CD4-positive, alpha-beta T cell treated with Interleukin-15 for 1 hour (primary cell): Measurements from ENCODE around the gene FUCA1.
"Not testable (repeated sequence)": the region's sequence is repeated elsewhere in the genome, so short reads cannot be mapped to it uniquely, and the experiment has no call there.

ENCODE experiments used
- DNase-seq: peaks from one replicate; pipeline ENCODE4 v3.0.0-alpha.2; 2020

FUCA1 gene

DNA sequence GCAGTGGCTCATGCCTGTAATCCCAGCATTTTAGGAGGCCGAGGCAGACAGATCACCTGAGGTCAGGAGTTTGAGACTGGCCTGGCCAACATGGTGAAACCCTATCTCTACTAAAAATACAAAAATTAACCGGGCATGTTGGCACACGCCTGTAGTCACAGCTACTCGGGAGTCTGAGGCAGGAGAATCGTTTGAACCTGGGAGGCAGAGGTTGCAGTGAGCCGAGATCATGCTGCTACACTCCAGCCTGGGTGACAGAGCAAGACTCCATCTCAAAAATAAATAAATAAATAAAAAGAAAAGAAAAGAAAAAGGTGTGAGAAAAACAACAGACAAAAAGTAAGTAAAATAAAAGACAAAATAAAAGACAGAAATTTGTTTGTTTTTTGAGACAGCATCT, 33.9 kb downstream of the FUCA1 start:
- DNase-seq: not testable (repeated sequence)

DNA sequence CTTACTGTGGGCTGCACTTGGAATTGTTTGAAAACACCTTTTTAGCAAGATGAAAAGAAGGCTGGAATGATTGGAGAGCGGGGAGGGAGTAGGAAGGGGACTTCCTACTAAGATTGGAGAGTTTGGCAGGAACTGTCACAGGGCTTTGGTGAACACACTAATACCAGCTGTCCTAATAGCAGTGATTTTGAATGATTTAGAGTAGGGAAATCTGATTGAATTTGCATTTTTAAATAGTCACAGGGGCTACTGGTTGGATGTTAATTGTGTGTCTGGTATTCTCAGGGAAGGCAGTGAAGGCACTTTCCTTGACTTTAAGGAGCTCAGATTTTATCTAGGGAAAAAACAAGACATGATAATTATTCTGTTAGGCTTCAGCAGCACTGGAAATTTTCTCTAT, 40.4 kb downstream of the FUCA1 start:
- no peak for DNase-seq

DNA sequence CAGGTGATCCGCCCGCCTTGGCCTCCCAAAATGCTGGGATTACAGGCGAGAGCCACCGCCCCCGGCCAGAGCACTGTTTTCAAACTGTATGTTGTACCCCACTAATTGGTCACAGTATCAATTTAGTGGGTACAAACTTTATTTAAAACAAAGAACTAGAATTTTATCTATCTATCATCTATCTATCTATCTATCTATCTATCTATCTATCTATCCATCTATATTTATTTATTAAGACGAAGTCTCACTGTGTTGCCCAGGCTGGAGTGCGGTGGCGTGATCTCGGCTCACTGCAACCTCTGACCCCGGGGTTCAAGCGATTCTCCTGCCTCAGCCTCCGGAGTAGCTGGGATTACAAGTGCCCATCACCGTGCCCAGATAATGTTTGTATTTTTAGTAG, 41.5 kb downstream of the FUCA1 start:
- DNase-seq: not testable (repeated sequence)

DNA sequence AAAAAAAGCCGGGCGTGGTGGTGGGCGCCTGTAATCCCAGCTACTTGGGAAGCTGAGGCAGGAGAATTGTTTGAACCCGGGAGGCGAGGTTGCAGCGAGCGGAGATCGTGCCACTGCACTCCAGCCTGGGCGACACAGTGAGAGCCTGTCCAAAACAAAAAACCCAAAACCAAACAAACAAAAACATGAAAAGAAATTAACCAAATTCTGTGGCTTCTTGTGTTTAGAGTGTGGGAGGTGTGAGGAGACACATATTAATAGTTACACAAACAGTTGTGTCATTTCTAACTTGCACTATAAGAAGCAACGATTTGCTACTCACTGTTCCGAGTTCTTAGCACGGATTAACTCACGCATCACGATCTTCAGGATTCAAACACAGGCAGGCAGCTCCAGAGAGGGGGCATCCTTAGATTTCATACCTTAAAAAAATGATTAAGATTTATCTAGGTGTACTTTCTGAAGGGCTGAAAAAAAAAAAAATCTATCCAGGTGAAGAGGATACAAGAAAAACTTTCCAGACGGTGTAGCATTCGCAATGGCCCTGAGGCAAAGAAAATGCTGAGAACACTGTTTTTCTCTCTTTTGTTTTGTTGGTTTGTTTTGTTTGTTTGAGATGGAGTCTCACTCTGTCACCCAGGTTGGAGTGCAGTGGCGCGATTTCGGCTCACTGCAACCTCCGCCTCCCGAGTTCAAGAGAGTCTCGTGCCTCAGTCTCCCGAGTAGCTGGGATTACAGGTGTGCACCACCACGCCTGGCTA, 42.1 kb downstream of the FUCA1 start:
- no peak for DNase-seq

DNA sequence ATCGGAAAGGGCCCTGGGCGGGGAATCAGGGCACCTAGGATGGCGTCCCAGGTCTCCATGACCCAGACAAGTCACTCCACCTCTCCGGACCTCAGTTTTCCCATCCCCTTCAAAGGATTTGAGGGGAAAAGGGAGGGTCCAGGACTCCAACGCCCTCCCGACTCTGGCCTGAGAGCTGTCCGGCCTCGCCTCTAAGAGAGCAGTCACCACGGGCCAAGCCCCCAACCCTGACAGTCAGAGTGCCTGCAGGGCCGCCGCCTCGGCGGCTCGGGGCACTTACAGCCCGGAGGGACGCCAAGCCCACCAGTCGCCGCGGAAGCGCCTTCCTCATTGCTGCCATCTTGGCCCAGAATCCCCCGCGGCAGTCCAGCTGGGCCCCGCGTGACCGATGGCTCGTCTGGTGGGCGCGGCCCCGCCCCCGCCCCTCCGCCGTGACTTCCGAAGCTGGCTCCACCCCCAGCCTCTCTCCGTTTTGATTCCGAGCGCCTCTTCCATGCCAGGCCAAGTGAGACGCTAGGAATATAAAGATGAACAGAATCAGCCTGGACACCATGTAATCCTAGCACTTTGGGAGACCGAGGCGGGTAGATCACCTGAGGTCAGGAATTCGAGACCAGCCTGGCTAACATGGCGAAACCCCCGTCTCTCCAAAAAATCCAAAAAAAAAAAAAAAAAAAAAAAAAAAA, 42.9 kb downstream of the FUCA1 start, which contains the start of gene HMGCL:
HMGCL (minus strand) TSS at position 354 of the 686 bp plus-strand sequence; CDS start at position 340, 14 bp downstream.
- DNase-seq: peak; percentile 88

DNA sequence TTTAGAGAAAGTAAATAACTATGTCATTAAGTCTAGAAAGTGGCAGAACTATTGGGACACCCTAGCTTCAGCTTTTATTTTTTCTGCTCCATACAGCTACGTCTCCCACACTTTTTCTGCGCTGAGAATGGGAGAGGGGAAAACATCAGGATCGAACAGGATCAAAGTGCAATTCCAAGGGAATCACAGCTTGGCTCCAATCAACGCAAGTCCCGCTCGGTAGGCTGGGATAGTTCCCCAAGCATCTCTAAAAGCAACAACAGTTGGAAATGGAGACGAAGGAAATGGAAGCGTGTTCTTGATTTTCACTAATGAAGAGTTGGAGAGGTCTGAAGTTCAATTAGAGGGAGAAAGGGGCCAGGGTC, 43.4 kb downstream of the FUCA1 start:
- DNase-seq: no peak

DNA sequence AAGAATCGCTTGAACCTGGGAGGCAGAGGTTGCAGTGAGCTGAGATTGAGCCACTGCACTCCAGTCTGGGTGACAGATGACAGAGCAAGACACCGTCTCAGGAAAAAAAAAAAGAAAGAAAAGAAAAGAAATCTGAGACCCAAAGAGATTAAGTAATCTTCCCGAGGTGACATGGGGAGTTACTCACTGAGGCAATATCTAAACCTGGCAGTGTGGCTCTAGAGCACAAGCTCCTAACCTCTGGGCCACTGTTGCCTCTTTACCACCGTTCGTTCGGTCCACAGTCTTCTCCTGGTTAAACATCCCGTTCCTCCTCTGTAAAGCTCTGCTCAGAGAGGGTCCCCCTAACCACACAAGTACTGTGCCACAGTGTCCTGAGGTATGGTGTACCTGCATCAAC, 44.3 kb downstream of the FUCA1 start:
- DNase-seq: no peak

DNA sequence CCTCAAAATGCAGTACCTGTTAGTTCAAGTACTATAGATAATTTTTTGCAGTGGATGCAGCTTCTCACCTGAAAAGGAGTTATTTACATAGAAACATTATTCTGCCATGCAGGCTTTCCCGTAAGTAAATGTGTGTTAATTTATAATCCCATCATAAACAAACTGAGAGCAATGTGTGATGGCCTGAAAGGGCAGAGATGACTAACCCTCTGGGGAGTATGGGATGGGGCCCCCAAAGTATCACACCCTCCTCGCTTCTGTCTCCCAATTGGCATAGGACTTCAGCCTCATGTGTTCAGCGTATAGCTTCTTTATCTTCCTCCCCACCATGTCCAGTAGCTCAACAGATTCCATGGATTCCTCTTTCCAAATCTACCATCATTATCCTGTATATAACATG, 50.5 kb downstream of the FUCA1 start:
- no peak for DNase-seq

DNA sequence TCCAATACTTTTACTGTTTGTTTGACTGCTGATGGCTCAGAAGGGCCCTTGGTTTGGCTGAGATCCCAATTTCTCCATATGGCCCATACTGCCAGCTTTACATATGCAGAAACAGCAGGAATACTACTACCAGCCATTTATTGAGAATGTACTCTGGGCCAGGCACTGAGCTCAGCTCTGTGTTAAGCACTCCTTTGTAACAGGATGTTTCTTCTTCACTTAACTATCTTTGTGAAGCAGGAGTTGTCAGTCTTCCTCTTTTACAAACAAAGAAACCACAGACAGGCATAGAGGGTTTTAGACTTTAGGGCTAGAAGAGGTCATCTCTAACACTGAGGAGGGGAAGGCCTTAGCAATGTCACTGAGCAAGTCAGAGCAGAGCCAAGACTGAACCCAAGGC, 51.2 kb downstream of the FUCA1 start:
- no peak for DNase-seq

DNA sequence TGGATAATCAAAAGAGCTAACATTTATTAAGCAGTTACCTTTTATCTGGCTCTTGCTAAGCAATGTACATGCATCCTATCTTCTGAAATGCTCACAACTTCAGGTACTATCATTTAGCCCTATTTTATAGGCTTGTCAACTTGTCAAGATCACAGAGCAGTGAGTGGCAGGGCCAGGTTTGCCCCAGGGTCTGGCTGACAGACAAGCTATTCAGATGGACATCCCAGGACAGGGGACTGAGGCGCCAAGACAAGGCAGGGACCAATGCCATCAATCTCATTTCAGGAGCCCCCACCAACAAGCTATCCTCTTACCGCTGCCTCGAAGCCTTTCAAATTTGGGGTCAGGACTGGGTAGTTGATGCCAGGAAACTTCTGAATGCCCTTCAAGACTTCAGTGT, 51.7 kb downstream of the FUCA1 start:
- DNase-seq: no peak

DNA sequence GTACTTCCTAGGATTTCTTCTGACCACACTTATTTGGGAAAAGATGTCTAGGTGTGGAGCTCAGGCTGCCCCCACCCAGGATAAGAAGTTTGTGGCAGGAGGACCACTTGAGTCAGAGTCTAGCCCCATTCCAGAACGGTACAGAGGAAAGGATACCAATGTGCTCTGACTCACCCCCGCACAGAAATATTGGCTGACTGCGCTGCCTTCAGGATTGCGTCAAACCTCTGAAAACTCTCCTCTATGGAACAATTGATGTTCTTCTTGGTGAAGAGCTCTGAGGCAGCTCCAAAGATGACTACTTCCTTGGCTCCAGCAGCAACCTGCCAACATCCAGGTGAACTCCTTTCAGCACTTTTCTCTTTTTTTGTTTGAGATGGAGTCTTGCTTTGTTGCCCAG, 54.1 kb downstream of the FUCA1 start:
- no peak for DNase-seq

DNA sequence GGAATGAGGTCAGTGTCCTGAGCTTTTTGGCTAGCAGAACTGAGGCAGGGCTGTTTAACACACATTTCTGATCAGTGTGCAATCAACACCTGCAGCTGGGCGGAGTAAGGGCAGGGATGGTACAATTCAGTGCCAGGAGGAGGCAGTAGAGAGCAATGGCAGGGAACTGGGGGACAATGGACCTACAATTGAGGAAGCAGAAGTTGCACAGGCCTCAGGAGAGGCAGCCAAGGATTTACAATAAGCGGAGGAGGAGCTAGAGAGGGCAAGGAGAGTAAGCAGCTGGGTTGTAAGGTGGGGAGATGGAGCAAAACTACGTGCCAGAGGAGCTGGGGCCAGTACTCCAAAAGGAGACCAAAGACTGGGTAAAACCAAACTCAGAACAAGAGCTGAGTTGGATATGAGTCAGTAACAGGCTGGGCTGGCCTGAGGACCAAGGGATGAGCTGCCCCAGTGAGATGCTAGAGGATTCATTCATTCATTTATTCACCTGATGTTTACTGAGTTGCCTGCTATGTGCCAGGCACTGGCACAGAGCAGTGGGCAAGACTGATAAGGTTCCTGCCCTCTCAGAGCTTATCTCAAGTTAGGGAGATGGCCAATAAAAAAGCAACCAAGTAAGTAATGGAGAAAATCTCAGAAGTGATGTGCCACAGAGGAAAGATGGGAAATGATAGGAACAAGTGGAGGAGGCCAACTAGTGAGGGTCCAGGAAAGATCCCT, 57.1 kb downstream of the FUCA1 start:
- peak; percentile 71 for DNase-seq

DNA sequence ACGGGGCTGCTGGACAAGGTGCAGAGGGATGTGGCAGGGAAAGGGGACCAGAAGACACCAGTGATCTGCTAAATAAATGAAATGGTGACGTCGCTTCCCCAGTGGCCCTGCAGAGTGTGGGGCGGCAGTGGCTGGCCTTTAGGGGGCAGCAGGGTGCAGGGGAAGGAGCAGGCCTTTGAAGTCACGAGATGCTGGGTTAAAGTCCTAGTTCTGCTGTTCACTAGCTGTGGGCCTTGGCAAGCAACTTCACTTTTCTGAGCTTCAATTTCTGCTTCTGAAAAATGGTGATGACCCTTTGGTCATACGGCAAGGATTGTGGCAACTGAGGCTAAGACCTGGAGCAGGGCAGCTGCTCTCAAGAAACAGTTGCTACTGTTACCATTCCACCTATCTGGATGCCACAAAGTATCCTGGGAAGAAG, 58.3 kb downstream of the FUCA1 start:
- peak; percentile 87 for DNase-seq

DNA sequence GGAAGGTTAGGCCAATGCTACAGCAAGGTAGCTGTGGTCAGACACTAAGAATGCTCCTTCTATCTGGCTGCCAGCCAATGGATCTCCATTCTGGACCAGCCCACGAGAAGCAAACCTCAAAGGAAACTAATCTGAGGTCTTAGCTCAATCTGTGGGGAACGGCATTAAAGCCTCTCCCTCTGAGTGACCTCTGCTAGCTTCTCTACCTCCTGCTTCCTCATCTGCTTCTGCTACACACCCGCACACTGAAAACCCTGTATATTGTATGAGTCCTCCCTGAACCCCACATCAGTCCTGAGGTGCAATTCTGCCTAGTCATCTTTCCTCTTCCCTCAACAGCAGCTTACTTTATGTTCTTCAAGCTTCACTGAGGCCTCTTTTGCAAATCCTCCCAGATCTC, 60.6 kb downstream of the FUCA1 start:
- no peak for DNase-seq

DNA sequence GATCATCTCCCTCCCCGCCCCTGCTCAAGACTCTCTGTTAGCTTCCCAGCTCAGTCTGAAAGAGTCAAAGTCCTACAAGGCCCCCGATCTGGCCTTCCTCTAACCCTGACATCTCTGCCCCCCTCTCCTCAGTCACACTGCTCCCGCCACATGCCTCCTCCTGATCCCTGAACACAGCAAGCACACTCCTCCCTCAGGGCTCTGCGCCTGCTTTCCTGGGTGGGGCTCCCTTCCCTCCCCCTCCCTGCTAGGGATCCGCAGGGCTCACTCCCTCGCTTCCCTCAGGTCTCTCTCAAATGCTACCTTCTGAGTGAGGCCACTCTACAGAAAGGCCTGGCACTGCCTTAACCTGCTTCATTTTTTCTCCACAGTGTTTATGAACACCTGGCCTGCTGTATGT, 61.8 kb downstream of the FUCA1 start:
- DNase-seq: no peak

DNA sequence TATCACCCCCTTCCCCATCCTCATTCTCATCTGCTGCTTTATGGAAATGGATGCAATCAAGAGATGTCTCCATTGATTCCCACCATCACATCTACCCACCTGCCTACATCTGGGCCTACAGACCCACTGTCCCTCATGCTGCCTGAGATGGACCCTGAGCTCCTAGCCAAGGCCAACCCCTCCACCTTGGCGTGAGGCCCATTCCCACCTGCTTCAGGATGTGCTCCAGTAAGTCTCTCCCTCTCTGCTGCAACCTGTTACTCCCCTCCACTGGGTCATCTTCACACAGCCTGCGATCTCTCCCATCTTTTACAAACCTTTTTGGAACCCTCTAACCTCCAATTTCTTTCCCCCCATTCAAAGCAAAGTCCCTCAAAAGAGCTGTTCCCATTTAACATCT, 63.1 kb downstream of the FUCA1 start:
- no peak for DNase-seq

DNA sequence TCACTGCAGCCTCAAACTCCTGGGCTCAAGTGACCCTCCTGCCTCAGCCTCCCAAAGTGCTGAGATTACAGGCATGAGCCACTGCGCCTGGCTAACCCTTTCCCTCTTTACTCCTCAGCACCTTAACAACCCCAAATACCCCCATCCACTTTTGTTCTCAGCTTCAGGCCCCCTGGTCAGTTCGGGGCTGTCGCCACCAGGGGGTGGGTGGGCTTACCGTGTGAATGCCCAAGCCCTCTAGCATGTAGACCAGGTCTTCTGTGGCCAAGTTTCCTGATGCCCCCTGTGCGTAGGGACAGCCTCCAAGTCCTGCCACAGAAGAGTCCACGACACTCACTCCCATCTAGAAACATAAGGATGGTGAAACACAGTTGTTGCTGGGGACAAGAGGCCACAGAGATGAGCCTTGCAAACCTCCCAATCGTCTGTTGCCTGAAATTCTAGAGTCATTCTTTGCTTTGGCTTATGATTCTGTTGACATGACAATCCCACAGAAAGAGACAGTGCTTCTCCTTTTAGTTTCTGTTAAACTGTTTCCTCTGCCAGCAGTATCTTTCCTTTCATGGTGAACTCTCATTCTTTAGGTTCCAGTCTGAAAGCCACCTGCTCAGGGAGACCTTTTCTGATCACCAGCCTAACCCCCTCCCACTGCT, 63.8 kb downstream of the FUCA1 start:
- DNase-seq: no peak

DNA sequence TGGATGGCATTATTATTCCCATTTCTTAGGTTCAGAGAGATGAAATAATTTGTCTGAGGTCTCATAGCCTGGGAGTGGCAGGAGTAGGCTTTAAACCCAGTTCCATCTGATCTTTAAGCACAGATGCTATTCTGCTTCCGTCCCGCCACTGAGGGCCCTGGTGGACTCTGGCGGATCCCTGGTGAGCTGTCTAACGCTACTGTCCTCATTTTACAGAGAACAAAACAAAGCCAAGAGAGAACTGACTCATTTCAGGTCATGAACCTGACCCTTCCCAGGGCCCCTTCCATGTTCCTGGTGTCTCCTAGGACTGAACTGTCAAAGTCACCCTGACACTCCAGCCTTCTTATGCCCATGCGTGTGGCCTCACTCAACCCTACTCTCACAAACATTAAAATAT, 64.4 kb downstream of the FUCA1 start:
- DNase-seq: no peak

DNA sequence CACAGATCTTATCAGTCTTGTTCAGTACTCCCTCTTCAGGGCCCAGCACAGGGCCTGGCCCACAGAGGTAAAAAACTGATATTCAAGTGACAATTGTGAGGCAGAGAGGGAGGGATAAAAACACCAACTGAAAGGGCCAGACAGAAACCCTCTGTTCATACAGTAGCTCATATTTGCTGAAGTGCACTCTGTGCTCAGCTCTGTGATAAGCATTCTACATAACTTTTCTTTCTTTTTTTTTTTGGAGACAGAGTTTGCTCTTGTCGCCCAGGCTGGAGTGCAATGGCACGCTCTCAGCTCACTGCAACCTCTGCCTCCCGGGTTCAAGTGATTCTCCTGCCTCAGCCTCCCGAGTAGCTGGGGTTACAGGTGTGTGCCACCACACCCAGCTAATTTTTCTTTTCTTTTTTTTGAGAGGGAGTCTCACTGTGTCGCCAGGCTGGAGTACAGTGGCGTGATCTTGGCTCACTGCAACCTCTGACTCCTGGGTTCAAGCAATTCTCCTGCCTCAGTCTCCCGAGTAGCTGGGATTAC, 65.2 kb downstream of the FUCA1 start:
- DNase-seq: not testable (repeated sequence)

DNA sequence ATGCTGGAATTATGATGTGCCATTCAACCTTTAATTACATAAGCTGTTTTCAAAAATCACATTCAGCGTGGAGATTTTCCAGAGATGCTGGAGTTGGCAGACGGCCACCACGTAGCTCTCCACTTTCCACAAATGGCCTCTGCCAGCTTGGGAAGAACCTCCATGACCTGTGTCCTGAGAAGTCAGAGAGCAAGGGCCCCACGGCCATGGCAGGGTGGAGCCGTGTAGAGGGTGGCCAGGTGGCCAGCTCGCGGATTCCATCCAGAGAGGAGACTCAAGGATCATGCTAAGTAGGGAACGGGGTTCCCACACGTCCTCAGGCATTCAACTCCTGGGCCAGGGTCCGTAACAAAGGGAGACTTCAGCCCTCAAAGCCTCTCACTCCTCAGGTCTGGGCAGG, 66.2 kb downstream of the FUCA1 start:
- no peak for DNase-seq

DNA sequence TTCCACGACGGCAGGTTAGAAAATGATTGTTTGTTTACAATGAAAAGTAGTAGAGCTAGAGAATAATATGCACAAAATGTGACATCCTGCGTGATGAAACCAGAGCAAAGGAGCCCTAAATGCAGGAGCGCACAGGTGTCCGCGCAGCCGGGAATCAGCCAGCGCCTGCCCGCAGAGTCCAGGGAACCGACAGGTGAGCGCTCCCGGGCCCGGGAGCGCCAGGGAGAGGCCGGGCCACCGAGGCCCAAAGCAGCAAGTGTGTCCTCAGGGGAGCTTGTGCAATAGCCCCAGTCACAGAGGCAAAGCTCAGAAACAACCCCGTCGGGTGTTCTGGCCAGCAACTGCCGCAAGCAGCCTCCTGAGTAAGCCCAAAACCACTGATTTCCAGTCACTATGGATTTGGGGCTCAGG, 66.7 kb downstream of the FUCA1 start:
- no peak for DNase-seq

DNA sequence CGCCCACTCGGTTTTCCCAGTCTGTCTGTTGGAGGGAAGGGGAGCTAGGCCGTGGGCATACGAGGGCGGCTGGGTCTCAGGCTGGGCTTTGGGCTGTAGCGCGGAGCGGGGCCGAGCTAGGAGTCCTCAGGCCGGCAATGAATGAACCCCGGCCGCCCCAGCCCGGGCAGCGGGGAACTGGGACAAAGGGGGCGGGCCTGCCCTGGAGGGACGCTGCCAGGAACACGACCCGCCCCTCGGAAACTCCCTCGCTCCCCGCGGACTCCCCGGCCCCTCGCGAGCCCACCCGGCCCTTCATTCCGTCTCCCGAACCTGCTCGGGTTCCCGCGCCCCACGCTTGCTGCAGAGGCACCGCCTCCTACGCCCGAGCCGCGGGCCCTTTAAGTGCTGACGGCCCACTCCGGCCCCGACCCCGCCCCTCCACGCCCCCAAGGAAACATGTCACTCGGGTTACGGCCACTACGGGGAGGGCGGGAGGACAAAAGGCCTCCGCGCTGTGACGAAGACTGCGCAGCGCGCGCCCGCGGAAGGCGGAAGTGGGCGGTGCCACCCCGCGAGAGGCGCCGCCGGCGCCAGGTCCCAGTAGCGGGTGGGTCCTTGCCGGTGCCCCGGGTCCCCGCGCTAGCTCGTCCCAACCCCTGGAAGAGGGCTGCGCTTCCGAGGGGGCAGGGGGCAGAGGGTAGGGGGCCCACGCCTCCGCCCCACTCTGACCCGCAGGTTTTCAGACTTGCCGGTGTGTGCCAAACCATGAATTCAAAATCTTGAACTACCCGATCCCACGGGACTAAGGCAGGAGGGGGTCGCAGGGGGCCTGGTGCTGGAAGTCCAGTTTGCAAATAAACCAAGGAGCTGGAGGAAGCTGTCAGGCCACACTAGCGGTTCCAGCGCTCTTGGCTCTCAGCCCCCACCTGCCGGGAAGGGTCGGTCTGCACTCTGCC, 67.4 kb downstream of the FUCA1 start, which contains the start of gene GALE:
GALE (minus strand) TSS at position 355 of the 938 bp plus-strand sequence. CDS start 1,747 bp downstream, outside the sequence.
- peak; percentile 97 for DNase-seq
